EH (cell line): ENCODE measurements around the gene ATRNL1.

Experiments
- DNase-seq: peaks from one replicate; pipeline ENCODE4 v3.0.0-alpha.2; 2015; ENCODE audit warnings: low read depth

ATRNL1 gene

GRCh38 chr10:115982076-115982475 lies 888.9 kb downstream of the ATRNL1 start:
- DNase-seq = no peak

GRCh38 chr10:115982526-115982925 lies 889.4 kb downstream of the ATRNL1 start:
- no peak for DNase-seq

- DNase-seq = peak; percentile 46
These were observed 892.6 kb downstream of the ATRNL1 start for GRCh38 chr10:115985786-115986185.

- DNase-seq = no peak
These were observed 895.2 kb downstream of the ATRNL1 start for GRCh38 chr10:115988380-115988779.

- DNase-seq = peak; percentile 5
These were observed 896.5 kb downstream of the ATRNL1 start for GRCh38 chr10:115989621-115990020.

GRCh38 chr10:115992236-115992986 lies 899.2 kb downstream of the ATRNL1 start:
- DNase-seq = no peak

- no peak for DNase-seq
These were observed 902.9 kb downstream of the ATRNL1 start for GRCh38 chr10:115996031-115996430.

GRCh38 chr10:115998301-115998700 lies 905.1 kb downstream of the ATRNL1 start:
- DNase-seq = no peak
